Activated gamma-delta T cell (primary cell): ENCODE measurements around the gene BCAS1.

ENCODE experiments used
- DNase-seq: peaks from one replicate; lab custom pipeline; 2025; lab: John Stamatoyannopoulos, UW

The BCAS1 gene

DNA sequence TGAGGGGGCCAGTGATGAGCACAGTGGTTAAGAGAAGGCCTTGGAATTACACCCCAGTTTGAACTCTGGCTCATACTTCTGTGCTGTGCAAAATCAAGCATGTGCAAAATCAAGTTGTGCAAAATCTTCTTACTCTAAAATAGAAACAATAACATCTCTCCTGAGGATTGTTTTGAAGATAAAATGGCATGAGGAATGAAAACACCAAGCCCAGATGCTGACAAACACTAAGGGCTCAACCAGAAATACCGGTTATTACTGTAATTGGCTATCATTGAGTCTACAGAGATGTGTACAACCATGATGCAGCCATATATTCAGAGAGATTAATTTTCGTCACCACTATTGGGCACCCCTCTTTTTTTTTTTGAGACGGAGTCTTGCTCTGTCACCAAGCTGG, 5.9 kb upstream of the BCAS1 start:
- no peak for DNase-seq

DNA sequence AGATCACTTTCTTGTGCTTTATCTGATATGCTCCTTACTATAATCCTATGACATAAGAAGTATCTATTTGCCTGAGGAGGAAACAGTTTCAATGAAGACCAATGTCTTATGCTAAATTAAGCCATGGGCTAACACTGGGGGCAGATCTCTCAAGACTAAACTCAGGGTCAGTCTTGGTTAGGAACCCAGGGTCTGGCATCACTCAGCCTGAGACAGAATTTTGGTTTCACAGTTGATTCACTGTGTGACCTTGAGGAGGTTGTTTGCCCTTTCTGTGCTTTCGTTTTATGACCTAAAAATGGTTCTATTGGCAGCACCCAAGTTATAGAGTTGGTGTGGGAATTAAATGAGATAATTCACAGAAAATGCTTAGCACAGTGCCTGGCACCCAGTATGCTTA, 4.9 kb upstream of the BCAS1 start:
- no peak for DNase-seq

DNA sequence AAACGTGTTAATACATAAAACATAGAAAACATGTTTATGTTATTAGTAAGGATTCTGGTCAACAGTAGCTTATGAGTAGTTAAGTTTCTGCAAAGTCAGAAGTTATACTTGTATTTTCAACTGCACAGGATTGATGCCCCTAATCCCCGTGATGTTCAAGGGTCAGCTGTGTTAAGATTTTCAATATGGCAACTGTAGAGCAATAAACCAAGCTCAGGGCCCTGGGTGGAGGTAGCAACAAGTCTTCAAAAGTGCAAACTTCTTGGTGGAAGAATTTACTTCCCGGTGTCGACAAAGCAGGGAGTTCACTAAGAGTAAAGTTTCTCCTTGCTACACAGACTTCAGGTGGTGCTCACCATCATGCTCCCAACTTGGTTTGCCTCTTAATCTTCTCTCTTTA, 4.1 kb upstream of the BCAS1 start:
- DNase-seq: no peak

DNA sequence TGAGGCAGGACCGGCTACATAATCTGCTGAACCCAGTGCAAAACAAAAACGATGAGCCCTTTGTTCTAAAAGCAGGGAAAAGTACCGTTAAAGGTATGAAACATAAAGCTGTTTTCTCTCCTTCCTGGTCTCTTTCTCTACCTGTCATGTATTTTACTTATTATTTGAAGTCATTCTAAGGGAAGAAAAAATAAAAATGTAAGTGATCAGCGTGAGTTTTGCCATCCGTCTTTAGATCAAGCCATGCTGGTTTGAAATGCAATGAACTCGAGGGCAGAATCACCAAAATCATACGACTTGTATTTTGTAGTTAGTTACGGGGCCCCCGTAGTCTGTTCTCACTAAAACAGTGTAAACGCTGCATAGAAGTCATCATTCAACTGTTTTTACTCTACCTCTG, 2.9 kb upstream of the BCAS1 start:
- no peak for DNase-seq

DNA sequence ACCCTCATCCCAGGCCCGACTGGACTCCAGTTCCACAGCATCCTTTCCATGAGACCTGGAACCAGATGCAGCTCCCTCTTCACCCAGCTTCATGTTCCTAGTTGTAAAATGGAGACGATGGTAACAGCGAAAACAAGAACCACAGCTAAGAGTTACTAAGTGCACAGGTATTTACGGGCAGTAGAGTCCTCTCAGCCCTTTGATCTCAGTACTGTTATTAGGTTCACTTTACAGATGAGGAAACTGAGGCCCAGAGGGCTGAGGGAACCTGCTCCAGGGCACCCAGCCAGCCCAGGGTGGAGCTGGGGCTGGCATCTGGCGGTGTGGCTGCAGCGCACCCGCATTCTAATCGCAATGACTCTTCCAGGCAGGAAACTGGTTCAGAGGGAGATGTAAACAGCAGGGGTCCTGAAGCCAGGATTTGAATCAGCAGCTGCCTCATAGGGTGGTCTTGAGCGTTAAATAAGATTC, 858 bp downstream of the BCAS1 start:
- no peak for DNase-seq

DNA sequence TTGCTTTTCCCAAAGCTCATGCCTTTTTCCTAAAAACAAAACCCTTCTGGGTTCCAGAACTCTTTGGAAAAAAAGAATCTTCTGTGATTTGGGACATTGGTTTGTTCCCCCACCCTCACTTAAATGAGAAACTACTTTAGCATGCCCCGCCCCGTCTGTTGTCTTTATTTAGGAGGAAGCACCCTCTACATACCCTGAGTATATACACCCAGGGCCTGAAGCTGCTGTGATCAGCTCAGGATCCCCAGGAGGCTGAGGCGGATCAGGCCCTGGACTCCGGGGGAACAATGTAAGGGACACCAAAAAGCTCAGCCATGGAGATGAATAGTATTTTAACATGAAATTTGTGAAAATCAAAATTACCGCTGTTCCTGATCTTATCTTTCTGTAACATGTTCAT, 1.4 kb downstream of the BCAS1 start:
- DNase-seq: no peak

DNA sequence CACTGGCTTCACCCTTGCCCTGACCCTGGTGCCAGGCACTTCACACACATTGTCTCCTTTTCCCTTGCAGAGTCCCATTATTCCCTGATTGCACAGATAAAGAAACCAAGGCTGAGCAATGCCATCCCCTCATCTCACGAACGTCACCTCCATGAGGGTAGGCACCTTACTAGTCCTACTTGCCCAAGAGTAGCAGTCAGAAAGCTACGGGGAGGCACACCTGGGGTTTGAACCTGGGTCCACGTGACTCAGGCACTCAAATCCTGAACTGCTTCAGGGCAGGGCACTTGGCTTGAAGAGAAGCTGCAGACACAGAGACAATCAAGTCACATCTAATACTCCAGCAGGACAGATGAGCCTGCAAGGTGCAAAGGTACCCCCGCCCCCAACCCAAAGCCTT, 1.9 kb downstream of the BCAS1 start:
- DNase-seq: no peak

DNA sequence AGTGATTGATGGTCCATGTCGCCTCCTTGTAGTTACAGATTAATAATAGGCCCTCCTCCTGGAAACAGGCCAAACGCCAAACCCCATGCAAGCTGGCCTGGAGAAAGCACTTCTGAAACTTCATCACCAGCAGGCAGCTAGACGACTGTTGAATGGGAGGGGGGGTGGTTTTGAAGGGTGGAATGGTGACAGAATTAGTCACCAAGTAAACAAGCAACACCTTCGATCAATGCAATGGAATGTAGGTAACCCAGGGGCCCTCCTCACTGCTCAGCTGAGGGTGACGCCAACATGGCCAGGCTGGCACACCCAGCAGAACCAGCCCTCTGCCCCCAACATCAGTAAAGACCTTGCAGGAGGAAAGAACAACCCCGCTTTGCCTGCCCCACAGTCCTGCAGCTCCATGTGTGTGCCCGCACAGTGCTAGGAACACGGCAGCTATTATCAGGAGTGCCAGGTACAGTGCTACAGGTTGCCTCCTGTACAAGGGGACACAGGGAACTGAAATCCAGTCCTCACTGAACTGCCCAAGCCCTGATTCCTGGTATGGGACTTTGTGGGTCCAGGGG, 2.7 kb downstream of the BCAS1 start:
- no peak for DNase-seq

DNA sequence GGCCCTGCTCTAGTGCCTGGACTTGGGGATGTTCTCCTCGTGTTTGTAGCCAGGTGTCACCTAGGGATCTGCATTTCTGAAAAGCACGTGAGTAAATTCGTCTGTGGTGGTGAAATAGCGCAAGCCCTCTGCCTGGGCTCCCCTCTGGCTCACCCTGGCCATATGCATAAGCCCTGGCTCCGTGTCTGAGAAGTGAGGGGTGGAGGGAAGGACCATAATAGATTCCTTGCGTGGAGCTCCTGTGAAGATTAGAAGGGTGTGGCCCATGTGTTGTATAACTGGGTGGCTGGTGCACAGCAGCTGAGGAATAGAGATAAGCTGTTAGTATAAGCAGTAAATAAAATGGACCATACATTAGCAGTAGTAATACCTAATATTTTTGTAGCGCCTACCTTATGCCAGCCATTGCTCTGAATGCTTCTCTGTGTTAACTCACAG, 4.8 kb downstream of the BCAS1 start:
- no peak for DNase-seq

DNA sequence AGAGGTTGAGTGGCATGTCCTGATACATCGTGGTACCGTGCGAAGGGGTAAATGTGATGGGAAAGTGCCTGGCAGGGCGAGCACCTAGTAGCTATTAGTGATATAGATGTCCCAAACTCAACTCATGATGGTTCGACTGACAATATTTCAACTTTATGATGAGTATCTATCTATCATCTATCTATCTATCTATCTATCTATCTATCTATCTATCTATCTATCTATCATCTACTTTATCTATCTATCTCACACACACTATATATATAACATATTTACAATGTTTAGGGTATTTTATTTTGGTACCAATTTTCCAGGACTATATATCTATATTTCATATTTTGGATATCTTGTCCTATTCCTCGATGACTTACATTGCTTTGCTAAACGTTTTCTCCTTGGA, 5.5 kb downstream of the BCAS1 start:
- DNase-seq: no peak

DNA sequence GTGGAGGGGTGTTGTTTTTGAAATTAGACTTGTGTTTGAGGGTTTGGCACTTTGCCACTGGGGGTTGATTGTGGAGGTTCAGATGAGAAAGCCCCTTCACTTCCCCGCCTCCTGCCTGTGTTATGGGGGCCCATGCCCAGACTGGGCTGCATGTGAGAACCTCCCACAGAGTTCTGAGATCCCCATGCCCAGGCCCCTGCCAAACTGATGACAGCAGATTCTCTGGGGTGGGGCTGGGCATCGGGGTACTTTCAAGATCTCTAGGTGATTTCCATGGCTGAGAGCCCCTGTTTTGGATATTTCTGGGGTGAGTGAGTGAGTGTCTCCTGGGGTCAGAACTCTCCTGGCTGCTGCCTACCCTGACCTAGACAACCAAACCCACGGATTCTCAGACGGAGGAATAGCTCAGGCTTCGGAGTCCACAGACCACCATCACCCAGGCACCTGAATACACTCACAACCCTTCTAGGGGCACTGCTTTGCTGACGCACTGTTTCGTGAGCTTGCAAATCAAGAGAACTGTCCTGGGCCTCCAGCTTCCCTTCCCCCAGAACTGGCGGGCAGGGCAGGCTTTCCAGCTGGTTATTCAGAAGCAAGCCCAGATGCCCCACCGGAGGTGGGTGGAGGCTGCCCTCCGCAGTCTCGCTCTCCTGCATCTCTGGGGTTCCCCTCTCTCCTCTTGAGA, 6.3 kb downstream of the BCAS1 start:
- no peak for DNase-seq

DNA sequence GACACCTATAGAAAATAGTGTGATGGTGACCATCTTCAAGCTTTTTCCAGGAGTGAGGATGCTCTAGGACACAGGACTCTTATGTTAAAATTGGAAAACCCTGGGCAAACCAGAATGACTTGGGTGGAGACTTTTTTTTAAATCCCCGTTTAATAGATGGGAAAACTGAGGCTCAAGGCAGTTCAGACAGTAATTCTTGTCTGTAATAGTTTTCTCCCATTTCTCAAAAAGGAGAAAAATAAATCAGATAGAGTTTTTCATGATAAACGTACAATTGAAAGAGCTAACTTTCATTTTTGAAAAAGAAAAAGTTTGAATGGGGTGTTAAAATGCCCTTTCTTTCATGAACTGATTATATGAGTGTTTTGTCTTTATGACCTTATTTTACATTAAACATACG, 6.8 kb downstream of the BCAS1 start:
- DNase-seq: no peak

DNA sequence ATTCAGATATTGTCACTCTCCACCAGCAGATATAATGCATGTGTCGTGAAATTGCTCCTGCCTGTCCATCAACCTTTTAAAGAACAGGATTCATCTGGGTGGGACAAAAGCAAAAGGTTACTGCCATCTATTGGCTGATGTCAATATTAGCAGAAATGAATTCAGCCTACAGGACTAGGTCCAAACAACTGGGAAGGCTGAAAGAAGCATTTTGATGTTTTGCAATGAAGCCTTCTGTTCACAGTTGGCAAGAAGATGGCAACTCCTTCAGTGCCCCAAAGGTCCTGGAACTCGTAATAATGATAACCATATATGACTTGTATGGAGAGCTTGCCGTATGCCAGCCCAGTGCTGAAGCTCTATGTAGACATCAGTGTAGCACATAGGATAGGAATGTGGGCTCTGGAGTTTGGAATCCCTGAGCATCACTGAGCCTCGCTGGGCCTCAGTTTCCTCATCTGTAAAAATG, 7.5 kb downstream of the BCAS1 start:
- DNase-seq: no peak

DNA sequence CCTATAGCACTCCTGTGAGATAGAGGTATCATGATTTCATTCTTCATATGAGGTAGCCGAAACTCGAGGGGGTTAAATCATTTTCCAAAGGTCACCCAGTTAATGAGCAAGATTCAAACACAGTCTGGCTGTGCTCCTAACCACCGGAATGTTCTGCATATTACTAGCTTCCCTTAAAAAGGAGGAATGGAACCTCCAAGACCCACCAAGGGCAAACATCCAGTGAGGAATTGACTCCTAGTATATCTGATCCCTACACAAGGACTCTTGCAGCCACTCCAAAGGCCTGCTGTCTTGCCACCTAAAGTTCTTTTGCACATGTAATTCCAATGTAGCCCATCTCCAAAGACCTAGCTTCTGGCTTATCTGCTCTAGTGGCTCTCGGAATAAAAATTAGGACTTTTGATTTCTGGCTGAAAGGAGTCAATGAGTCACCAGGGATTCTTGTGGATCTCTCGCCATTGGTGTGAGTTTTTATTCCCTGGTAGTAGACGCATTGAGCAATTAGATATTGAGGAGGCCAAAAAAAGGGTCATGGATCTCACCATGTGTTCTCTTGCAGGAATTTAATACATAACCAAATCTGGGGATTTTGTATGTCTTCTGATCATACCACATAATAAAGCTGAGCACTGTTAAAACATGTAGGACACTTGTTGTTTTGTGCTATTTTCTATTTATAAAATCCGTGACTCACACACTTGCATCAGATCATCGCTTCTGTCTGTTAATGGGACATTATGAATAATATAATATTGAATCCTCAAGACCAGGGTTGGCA, 9.1 kb downstream of the BCAS1 start:
- no peak for DNase-seq

DNA sequence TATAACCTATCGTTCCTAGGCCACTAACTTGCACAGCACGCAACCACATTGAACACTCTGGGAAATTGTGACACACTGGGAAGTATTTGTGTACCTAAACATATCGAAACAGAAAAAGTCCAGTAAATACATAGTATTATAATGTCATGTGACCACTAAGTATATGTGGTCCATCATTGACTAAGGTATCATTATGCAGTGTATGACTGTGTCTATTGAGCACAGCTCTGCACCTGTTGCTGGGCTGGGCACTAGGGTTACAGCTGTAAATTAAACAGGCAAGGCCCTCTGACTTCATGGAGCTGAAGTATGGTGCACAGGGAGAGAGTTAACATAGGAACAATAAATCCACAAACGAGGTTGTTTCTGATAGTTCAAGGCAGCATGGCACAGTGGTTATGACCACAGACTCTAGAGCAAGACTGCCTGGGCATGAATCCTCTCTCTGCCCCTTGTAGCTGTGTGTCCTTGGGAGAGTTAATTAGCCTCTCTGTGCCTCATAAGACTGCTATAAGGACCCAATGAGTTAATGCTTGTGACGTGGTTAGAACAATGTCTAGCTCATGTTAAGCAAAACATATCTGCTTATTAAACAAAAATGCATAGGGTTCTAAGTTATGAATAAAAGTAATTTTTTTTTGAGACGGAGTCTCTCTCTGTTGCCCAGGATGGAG, 10.6 kb downstream of the BCAS1 start:
- no peak for DNase-seq

DNA sequence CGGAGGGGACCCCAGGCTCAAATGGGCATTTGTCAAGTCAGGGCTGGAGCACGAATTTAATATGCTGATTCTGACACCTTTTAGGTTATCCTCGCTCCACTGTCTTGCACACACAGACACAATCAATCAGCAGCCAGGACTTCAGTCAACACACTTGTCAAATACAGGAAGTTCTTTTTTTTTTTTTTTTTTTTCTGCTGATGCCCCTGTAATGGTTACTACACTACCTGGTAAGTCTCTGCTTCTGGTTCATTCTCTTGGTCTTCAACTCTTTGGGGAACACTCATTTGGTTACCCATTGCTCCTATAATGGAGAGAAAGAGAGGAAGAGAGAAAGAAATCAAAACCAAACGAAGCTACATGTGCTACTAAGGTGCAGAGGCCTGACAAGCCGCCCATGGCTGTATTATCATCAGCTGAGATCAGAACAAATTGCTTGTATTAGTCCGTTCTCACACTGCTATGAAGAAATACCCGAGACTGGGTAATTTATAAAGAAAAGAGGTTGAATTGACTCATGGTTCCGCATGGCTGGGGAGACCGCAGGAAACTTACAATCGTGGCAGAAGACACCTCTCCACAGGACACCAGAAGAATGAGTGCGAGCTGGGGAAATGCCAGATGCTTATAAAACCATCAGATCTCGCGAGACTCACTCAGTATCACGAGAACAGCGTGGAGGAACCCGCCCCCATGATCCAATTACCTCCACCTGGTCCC, 11.8 kb downstream of the BCAS1 start:
- no peak for DNase-seq

DNA sequence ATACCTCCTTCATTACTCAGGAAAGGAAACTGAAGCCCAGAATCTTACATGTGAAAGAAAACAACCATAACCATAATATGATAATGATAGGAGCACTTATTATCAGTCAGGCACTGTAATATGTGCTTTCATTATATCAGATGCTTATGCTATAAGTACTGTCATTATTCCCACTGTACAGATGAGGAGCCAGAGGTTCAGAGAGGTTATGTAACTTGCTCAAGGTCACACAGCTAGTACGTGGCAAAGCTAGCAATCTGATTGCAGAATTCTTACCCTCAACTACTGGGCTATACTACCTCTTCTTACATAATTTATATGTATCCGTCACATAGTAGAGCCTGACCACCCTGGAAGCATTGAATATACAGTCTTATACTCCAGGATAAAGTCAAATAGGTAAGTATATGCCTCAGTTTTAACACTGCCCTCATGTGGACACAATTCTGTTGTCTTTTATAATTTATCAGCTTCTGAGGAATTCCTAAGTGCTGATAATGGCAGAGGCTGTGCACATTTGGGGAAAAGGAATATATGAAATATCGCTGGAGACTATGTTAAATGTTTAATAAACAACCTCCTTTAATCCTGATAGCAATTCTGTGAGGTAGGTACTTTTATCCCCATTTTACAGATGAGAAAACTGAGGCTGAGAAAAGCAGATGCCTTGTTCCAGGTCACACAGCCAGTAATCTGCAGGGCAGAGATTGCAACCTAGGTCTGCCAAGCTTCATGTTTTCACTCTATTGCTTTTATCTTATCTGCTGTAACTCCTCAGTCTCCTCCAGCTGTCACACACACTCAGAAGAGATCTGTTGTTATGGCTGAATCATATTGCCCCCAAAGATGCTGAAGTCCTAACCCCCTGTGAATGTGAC, 13.4 kb downstream of the BCAS1 start:
- no peak for DNase-seq

DNA sequence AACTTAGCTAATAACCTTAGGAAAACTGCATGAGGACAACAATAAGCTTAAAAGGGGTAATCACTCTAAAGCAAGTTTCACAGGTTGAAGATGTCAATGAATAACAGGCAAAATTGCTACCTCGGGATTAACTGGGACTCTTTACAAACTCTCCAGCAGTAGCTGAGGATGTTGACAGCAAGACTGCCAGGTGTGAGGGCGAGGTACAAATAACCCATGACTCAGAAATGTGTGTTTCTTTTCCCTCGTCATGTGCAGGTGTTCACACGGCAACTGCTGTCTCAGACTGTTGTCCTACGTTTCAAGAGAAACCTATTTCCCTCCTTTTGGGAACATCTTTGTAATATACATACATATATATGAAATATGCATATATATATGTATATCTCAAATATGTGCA, 15.9 kb downstream of the BCAS1 start:
- DNase-seq: no peak

DNA sequence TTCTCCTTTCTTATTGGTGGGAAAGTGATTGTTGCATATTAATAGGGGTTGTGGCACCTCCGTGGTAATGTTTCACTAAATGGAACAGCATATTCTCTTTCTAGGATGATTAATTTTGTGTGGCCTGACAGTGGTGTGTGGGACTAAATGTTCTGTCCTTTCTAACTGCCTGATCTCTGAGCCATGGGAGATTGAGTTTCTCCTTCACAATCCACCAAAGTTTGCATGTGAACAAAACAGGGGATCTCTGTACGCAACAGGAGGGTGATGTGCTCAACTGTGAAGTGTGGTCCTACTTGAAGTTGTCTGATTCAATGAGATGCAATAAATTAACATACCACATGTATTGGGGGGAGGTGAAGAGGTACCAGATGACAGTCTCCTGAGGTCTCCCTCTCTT, 19.3 kb downstream of the BCAS1 start:
- no peak for DNase-seq

DNA sequence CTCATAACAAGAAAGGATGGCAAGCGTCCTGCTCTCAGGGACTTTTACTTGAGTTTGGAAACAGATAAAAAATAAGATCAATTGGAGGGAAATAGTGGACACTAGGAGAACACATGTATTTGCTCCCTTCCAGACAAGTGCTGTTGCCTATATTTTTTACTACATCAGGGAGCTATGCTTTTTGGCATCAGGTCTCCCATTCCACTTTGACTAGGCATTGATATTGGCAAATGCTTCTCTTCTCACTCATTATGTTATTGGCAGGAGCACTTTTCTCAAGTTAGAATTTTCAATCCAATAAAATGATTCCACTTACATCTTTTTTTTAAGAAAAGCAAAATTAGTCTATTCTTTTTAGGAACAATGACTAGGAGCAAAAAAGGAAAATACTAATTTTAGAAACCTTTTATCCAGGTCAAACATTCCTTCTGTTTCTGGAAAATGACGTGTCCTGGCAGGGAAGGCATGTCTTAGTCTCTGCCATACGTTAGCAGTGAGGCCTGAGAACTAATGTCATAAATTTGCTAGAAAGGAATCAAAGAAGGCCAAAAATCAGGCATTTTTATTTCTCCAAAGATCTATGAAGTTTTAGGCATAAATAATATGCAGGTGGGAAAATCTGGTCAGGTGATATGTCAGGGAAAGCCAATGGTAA, 21.4 kb downstream of the BCAS1 start:
- no peak for DNase-seq
